Spleen (tissue), 11 donors: Measurements from ENCODE around the gene SLC35B1. TPM values are rescaled to one million over a fixed set of nuclear protein-coding genes. Genes with fewer than 3 reads are reported as not detected.

Source experiments
- DNase-seq: peaks from one replicate; pipeline ENCODE4 v3.0.0-alpha.2; 2020
- H3K27ac ChIP-seq, 8 donors: fragments of 200-600 bp; sonication (generic) in 7 of 8; 1 replicate in 4 of 8; 2 replicates in 4 of 8; pipeline versions ENCODE4 v1.5.0 to v1.8.0; 2016 to 2021; ENCODE audit warnings: inconsistent platforms in 4 of 8, mild to moderate bottlenecking in 4 of 8, moderate library complexity in 1 of 8
- H3K27me3 ChIP-seq, 7 donors: fragments of 200-600 bp; sonication (generic) in 6 of 7; replicated peaks in 1 of 7; 1 replicate in 4 of 7; 2 replicates in 3 of 7; pipeline versions ENCODE4 v1.5.0 to v1.8.0; 2016 to 2021; ENCODE audit warnings: inconsistent platforms in 3 of 7, mild to moderate bottlenecking in 1 of 7
- H3K36me3 ChIP-seq, 6 donors: fragments of 200-600 bp; sonication (generic) in 5 of 6; 1 replicate in 4 of 6; 2 replicates in 2 of 6; pipeline versions ENCODE4 v1.5.0 to v1.8.0; 2016 to 2021; ENCODE audit warnings: inconsistent platforms in 2 of 6
- H3K4me1 ChIP-seq, 6 donors: fragments of 200-600 bp; sonication (generic) in 5 of 6; 1 replicate in 3 of 6; 2 replicates in 3 of 6; pipeline versions ENCODE4 v1.5.0 to v1.8.0; 2016 to 2021; ENCODE audit warnings: inconsistent platforms in 3 of 6
- H3K4me3 ChIP-seq, 8 donors: fragments of 200-600 bp; sonication (generic) in 7 of 8; 1 replicate in 4 of 8; 2 replicates in 4 of 8; pipeline versions ENCODE4 v1.5.0 to v1.8.0; 2016 to 2021; ENCODE audit warnings: inconsistent platforms in 4 of 8, mild to moderate bottlenecking in 4 of 8, moderate library complexity in 2 of 8
- H3K9me3 ChIP-seq, 8 donors: fragments of 200-600 bp; sonication (generic) in 7 of 8; 1 replicate in 4 of 8; 2 replicates in 4 of 8; pipeline versions ENCODE4 v1.5.0 to v1.8.0; 2016 to 2021; ENCODE audit warnings: inconsistent platforms in 4 of 8
- POLR2A ChIP-seq, 3 donors: fragments of 450-650 bp; IDR thresholded peaks; one replicate each; pipeline ENCODE4 v1.5.1; 2017; ENCODE audit warnings: antibody characterized with exemption in 3 of 3, mild to moderate bottlenecking in 1 of 3
- POLR2AphosphoS5 ChIP-seq, 3 donors: sonication (generic); formaldehyde crosslinking; IDR thresholded peaks; one replicate each; pipeline ENCODE4 v1.5.1; 2017; ENCODE audit warnings: antibody characterized with exemption in 3 of 3
- WGBS, 5 donors: extraction: QIAGEN DNeasy Blood & Tissue Kit in 3 of 5; methylation state at CpG; one replicate each; pipeline versions ENCODE4 v1.1.5 to v1.1.7; 2013 to 2018; 5-methylcytosine and 5-hydroxymethylcytosine counted together
- intact Hi-C: fragments of 100-400 bp; cut with DNase I; formaldehyde crosslinking; loops from one replicate; pipeline ENCODE4 v1.15.0; 2023; ENCODE audit warnings: low total_unique reads
- polyA plus RNA-seq, 3 donors: library from polyadenylated mRNA; stranded (reverse); fragments of 200-250 nt; gene quantifications; one replicate each; pipeline ENCODE4 v1.2.1, GENCODE V29; 2013
- total RNA-seq, 7 donors: library from RNA; depleted of rRNA in 3 of 7; stranded (reverse); fragments of >200 nt in 3 of 7; fragmentation: NEBNext Ultra II Directional in 4 of 7; extraction: Animal tissue kit (Norgen Biotek cat#: 25700) in 4 of 7; gene quantifications; one replicate each; pipeline versions ENCODE4 v1.1.0 to v1.2.1, GENCODE V29; 2016 to 2021
- TF ChIP-seq, protein P1 (sequence below), 11 experiments: fragments of 200-600 bp in 7 of 11; fragments of 450-650 bp in 4 of 11; sonication (generic) in 4 of 11; IDR thresholded peaks in 8 of 11; conservative IDR thresholded peaks in 3 of 11; 1 replicate in 7 of 11; 2 replicates in 4 of 11; pipeline versions ENCODE4 v1.4.0 to v1.8.0; 2016 to 2021; ENCODE audit warnings: antibody characterized with exemption in 11 of 11, inconsistent platforms in 4 of 11, mild to moderate bottlenecking in 1 of 11
- donor health status: healthy with polysubstance abuse.
- donor health status: DM: no; HTN: no; CAD: no; lungs with moderate emphysema.
- donor health status: DM: no; HTN: no; CAD: no.
- donor health status: Bipolar disorder and iron deficiency.
- donor health status: healthy.
- donor health status: DM: no; HTN: no; CAD: no.
- donor health status: DM: yes; HTN: yes; CAD: no.

SLC35B1 gene
- total and polyA plus RNA-seq, 10 donors: 23.7 to 69.9 (median 45.3) TPM

GRCh38 chr17:49681106-49681979 lies 26.4 kb downstream of the SLC35B1 start:
- peaks cover 8 to 29% (median 21%) of the 10 kb centered on the region in 6 donors for H3K4me1 ChIP-seq
- no peak for TF ChIP-seq POLR2A (IDR thresholded peaks at IDR 0.05)
- TF ChIP-seq POLR2AphosphoS5 (IDR thresholded peaks at IDR 0.05): no peak
- TF ChIP-seq, protein P1, sequence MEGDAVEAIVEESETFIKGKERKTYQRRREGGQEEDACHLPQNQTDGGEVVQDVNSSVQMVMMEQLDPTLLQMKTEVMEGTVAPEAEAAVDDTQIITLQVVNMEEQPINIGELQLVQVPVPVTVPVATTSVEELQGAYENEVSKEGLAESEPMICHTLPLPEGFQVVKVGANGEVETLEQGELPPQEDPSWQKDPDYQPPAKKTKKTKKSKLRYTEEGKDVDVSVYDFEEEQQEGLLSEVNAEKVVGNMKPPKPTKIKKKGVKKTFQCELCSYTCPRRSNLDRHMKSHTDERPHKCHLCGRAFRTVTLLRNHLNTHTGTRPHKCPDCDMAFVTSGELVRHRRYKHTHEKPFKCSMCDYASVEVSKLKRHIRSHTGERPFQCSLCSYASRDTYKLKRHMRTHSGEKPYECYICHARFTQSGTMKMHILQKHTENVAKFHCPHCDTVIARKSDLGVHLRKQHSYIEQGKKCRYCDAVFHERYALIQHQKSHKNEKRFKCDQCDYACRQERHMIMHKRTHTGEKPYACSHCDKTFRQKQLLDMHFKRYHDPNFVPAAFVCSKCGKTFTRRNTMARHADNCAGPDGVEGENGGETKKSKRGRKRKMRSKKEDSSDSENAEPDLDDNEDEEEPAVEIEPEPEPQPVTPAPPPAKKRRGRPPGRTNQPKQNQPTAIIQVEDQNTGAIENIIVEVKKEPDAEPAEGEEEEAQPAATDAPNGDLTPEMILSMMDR (IDR thresholded peaks at IDR 0.05 in 8 of 11, conservative IDR thresholded peaks at IDR 0.05 in 3 of 11): no peak
- peak; percentile 29 for DNase-seq
- peak overlapping the region in 1 of 8 donors; percentile 33 for H3K27ac ChIP-seq
- H3K36me3 ChIP-seq: no peaks in the 10 kb centered on the region
- 65 to 68% (median 67%) methylated on average over 9 of the region's 9 CpGs for WGBS, 5 donors
- intact Hi-C loops: no loop called here
- no peaks in the 10 kb centered on the region for H3K9me3 ChIP-seq
- H3K4me3 ChIP-seq: no peak overlapping the region
- no peaks in the 10 kb centered on the region for H3K27me3 ChIP-seq

DNA sequence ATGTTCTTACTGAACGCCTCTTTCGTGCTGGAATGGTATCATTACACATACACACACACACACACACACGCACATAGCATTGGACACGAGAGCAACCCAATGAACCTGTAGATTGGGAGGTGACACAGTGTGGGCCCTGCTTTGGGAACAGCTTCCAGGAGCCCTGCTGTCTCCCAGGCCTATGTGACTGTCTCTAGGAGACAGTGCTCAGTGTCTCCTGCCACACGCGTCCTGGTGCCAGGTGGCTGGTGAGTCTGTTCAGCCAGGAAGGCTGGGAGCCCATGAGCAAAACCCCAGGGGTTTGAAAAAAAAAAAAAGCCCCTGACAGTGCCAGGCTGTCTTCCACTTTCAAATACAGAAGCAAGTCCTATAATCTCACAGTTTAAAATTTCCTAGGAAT lies 27.4 kb downstream of the SLC35B1 start:
- WGBS, 5 donors: 62 to 82% (median 76%) methylated on average over 6 of the region's 6 CpGs
- peaks cover 0 to 6% (median 0%) of the 10 kb centered on the region in 6 donors for H3K36me3 ChIP-seq
- no peak overlapping the region for H3K27ac ChIP-seq
- H3K27me3 ChIP-seq: no peaks in the 10 kb centered on the region
- peaks cover 17 to 39% (median 31%) of the 10 kb centered on the region in 6 donors for H3K4me1 ChIP-seq
- H3K9me3 ChIP-seq: no peaks in the 10 kb centered on the region
- intact Hi-C loops: no loop called here
- peak; percentile 51 for DNase-seq
- no peak overlapping the region for H3K4me3 ChIP-seq
- TF ChIP-seq POLR2AphosphoS5 (IDR thresholded peaks at IDR 0.05) (no peak), POLR2A (IDR thresholded peaks at IDR 0.05) (no peak)
- TF ChIP-seq, protein P1 (IDR thresholded peaks at IDR 0.05 in 8 of 11, conservative IDR thresholded peaks at IDR 0.05 in 3 of 11): no peak

- Histone ChIP-seq H3K4me1 (peaks cover 31 to 60% (median 52%) of the 10 kb centered on the region in 6 donors), H3K36me3 (peaks cover 0 to 25% (median 1%) of the 10 kb centered on the region in 6 donors), H3K9me3 (no peaks in the 10 kb centered on the region), H3K27me3 (no peaks in the 10 kb centered on the region), H3K27ac (peak within 1 kb of the TSS; percentile 94 to 100 (median 98)), H3K4me3 (peak within 1 kb of the TSS; percentile 41 to 77 (median 61))
- TF ChIP-seq POLR2AphosphoS5 (IDR thresholded peaks at IDR 0.05): peak; percentile 95 to 96 (median 96)
- TF ChIP-seq POLR2A (IDR thresholded peaks at IDR 0.05): no peak
- TF ChIP-seq, protein P1 (IDR thresholded peaks at IDR 0.05 in 8 of 11, conservative IDR thresholded peaks at IDR 0.05 in 3 of 11): peak in 2 of 11 experiments; percentile 2 to 10
- intact Hi-C loops: no loop called here
- peak; percentile 100 for DNase-seq
- 15 to 18% (median 16%) methylated on average over 50 to 53 of the region's 53 CpGs for WGBS, 5 donors
Measured at GRCh38 chr17:49677933-49678847, 29.6 kb downstream of the SLC35B1 start, which contains the start of gene SPOP. Gene SPOP (minus strand): TSS chr17:49678097. CDS start chr17:49622810, 55,287 bp downstream.
